HCT116 (cell line): ENCODE data around the gene RNF220. TPM values are rescaled to one million over a fixed set of nuclear protein-coding genes. Genes with fewer than 3 reads are reported as not detected.

ENCODE experiments used
- ATAC-seq: fragments of 200-7000 bp; cut with Tn5 transposase; 2 replicates; pipeline ENCODE4 v1.9.1; 2020; ENCODE audit warnings: mild to moderate bottlenecking, moderate library complexity
- BruUV-seq: library from RNA; stranded (reverse); fragments of 400-500 nt; replicated peaks from 2 replicates; lab custom pipeline; 2021; lab: Mats Ljungman, UMichigan
- CTCF ChIA-PET: fragments of 300-600 bp; sonication (Branson Sonifier 250); formaldehyde crosslinking; loops from one replicate; lab custom pipeline; 2021; ENCODE audit warnings: antibody characterized with exemption; lab: Charles Lee
- POLR2A ChIA-PET: fragments of 300-600, 350-600 bp; sonication (Branson Sonifier 250); formaldehyde crosslinking; loops from one replicate; lab custom pipeline; 2021; ENCODE audit warnings: antibody characterized with exemption; lab: Charles Lee
- RAD21 ChIA-PET, 2 experiments: fragments of 300-600 bp; sonication (Branson Sonifier 250); formaldehyde crosslinking; loops; one replicate each; lab custom pipeline; 2023; ENCODE audit warnings: low total read pairs in 2 of 2; ENCODE audit not compliant: uncharacterized antibody in 2 of 2, unreplicated experiment in 2 of 2, low non-redundant PET in 1 of 2; lab: Charles Lee
- DNase-seq: peaks from one replicate; pipeline ENCODE4 v3.0.0-alpha.2; 2010; ENCODE audit warnings: low read depth, low spot score
- H2AFZ ChIP-seq: fragments of 200-600 bp; shearing (Covaris generic), sonication (generic); 2 replicates; pipeline ENCODE4 v1.6.1; 2017; ENCODE audit warnings: low read depth, mixed run types, mixed read lengths, antibody characterized with exemption, low read length; ENCODE audit not compliant: poor library complexity, severe bottlenecking
- H3K27ac ChIP-seq: 2 replicates; pipeline ENCODE4 v1.5.1; 2012; ENCODE audit warnings: low read depth, low read length
- H3K27me3 ChIP-seq: fragments of 200-600 bp; sonication (generic); 2 replicates; pipeline ENCODE4 v1.6.1; 2016; ENCODE audit warnings: mixed run types, low read length, mixed read lengths; ENCODE audit not compliant: insufficient read depth
- H3K36me3 ChIP-seq, 2 experiments: fragments of 200-500 bp in 1 of 2; fragments of 200-600 bp in 1 of 2; sonication (Bioruptor generic) in 1 of 2; sonication (generic) in 1 of 2; 2 replicates each; pipeline versions ENCODE4 v1.5.1 to v1.6.1; 2014 to 2016; ENCODE audit warnings: low read length in 2 of 2, inconsistent platforms in 1 of 2, mixed read lengths in 1 of 2, mixed run types in 1 of 2; ENCODE audit not compliant: insufficient read depth in 2 of 2, control insufficient read depth in 1 of 2
- H3K4me1 ChIP-seq, 2 experiments: fragments of 200-600 bp in 1 of 2; sonication (generic) in 1 of 2; 2 replicates each; pipeline versions ENCODE4 v1.5.1 to v1.6.1; 2012 to 2017; ENCODE audit warnings: low read length in 2 of 2, inconsistent platforms in 1 of 2, mild to moderate bottlenecking in 1 of 2, mixed read lengths in 1 of 2, mixed run types in 1 of 2, moderate library complexity in 1 of 2; ENCODE audit not compliant: insufficient read depth in 2 of 2, control insufficient read depth in 1 of 2
- H3K4me2 ChIP-seq: fragments of 200-600 bp; sonication (generic); 2 replicates; pipeline ENCODE4 v1.6.1; 2017; ENCODE audit warnings: mixed run types, low read length, mixed read lengths
- H3K4me3 ChIP-seq, 2 experiments: fragments of 200-600 bp in 1 of 2; sonication (generic) in 1 of 2; replicated peaks in 1 of 2; 2 replicates each; pipeline ENCODE4 v1.5.1; 2011 to 2016; ENCODE audit warnings: low read length in 2 of 2, control low read depth in 1 of 2, low read depth in 1 of 2, mild to moderate bottlenecking in 1 of 2, mixed read lengths in 1 of 2, mixed run types in 1 of 2
- H3K79me2 ChIP-seq: fragments of 200-600 bp; sonication (generic); 2 replicates; pipeline ENCODE4 v1.6.1; 2017; ENCODE audit warnings: mild to moderate bottlenecking, mixed run types, low read length, moderate library complexity, mixed read lengths; ENCODE audit not compliant: insufficient read depth
- H3K9ac ChIP-seq: fragments of 200-600 bp; sonication (generic); 2 replicates; pipeline ENCODE4 v1.6.1; 2016; ENCODE audit warnings: low read length, mixed read lengths
- H3K9me2 ChIP-seq: fragments of 200-600 bp; sonication (generic), shearing (Covaris generic); 2 replicates; pipeline ENCODE4 v1.6.1; 2017; ENCODE audit warnings: mixed run types, mild to moderate bottlenecking, moderate library complexity; ENCODE audit not compliant: insufficient read depth
- H3K9me3 ChIP-seq, 2 experiments: fragments of 200-500 bp in 1 of 2; fragments of 200-600 bp in 1 of 2; sonication (Bioruptor generic) in 1 of 2; sonication (generic) in 1 of 2; 2 replicates each; pipeline ENCODE4 v1.6.1; 2014 to 2017; ENCODE audit warnings: low read length in 2 of 2, mixed read lengths in 2 of 2, inconsistent platforms in 1 of 2, low read depth in 1 of 2, mild to moderate bottlenecking in 1 of 2, mixed run types in 1 of 2, moderate library complexity in 1 of 2; ENCODE audit not compliant: control insufficient read depth in 1 of 2, insufficient read depth in 1 of 2
- H4K20me1 ChIP-seq: fragments of 200-600 bp; sonication (generic), shearing (Covaris generic); 2 replicates; pipeline ENCODE4 v1.6.1; 2017; ENCODE audit warnings: mixed run types, mild to moderate bottlenecking, moderate library complexity; ENCODE audit not compliant: insufficient read depth
- EGR1 ChIP-seq: IDR thresholded peaks from 2 replicates; pipeline ENCODE4 v1.6.1; 2012; ENCODE audit warnings: low read depth
- EZH2 ChIP-seq: fragments of 200-600 bp; sonication (generic); IDR thresholded peaks from 2 replicates; pipeline ENCODE4 v1.6.1; 2017; ENCODE audit warnings: antibody characterized with exemption, mixed run types
- RAD21 ChIP-seq: IDR thresholded peaks from 2 replicates; pipeline ENCODE4 v1.6.1; 2012; ENCODE audit warnings: low read depth, mild to moderate bottlenecking
- SIN3A ChIP-seq: IDR thresholded peaks from 2 replicates; pipeline ENCODE4 v1.6.1; 2012; ENCODE audit warnings: low read depth
- YY1 ChIP-seq: IDR thresholded peaks from 2 replicates; pipeline ENCODE4 v1.6.1; 2011; ENCODE audit warnings: low read length, low read depth, moderate library complexity, mild to moderate bottlenecking; ENCODE audit not compliant: insufficient replicate concordance; ENCODE audit errors: extremely low read depth
- ZBTB33 ChIP-seq: IDR thresholded peaks from 2 replicates; pipeline ENCODE4 v1.6.1; 2011; ENCODE audit warnings: mild to moderate bottlenecking, low read length, moderate library complexity; ENCODE audit not compliant: insufficient replicate concordance; ENCODE audit errors: extremely low read depth
- intact Hi-C: fragments of 100-400 bp; cut with micrococcal nuclease; formaldehyde crosslinking; loops from 2 replicates; pipeline ENCODE4 v1.10.0; 2022
- total RNA-seq: library from RNA; stranded (reverse); gene quantifications from one replicate; pipeline ENCODE4 v1.2.1, GENCODE V29; 2021; ENCODE audit not compliant: unreplicated experiment
- TF ChIP-seq, protein P1 (sequence below), 3 experiments: fragments of 200-600 bp in 1 of 3; sonication (generic) in 1 of 3; IDR thresholded peaks in 2 of 3; conservative IDR thresholded peaks in 1 of 3; 2 replicates each; pipeline ENCODE4 v1.5.1; 2012 to 2017; ENCODE audit warnings: low read depth in 2 of 3, low read length in 2 of 3, antibody characterized with exemption in 1 of 3, borderline replicate concordance in 1 of 3, control low read depth in 1 of 3, mild to moderate bottlenecking in 1 of 3, mixed read lengths in 1 of 3, mixed run types in 1 of 3, moderate library complexity in 1 of 3; ENCODE audit not compliant: insufficient read depth in 1 of 3

The RNF220 gene
- total RNA-seq, 1 experiment from 2014 or later = 84.5 TPM

DNA sequence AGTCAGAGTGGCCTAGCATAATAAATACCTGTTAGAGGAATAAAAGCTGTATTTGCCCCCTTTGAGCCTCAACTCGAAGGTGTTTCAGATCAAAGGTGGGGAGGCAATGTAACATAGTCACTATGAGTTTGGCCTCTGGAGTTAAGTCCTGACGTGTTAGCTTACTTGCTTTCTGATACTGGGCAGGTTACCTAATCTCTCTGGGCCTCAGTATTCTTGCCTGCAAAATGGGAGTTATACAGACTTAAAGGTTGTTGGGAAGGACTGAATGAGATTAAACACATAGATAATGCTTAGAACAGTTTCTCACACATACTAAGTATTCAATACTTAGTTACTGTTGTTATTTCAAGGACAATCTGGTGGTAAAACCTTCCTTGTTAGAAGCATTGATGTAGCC, 15.5 kb downstream of the RNF220 start:
- no TSS peak for BruUV-seq
- Histone ChIP-seq H3K4me1 (no peaks in the 10 kb centered on the region), H3K27ac (no peak overlapping the region), H4K20me1 (no peaks in the 10 kb centered on the region), H3K36me3 (no peaks in the 10 kb centered on the region), H2AFZ (no peak overlapping the region), H3K4me3 (no peak overlapping the region), H3K79me2 (no peaks in the 10 kb centered on the region), H3K4me2 (no peak overlapping the region), H3K9ac (no peak overlapping the region), H3K9me2 (no peaks in the 10 kb centered on the region), H3K9me3 (no peaks in the 10 kb centered on the region), H3K27me3 (no peaks in the 10 kb centered on the region)
- RAD21 ChIA-PET = no interaction called here
- CTCF ChIA-PET = interaction anchor here (0.8 kb wide), 1 partner anchor 11 kb away, joined by 3 read pairs; no protein-coding TSS in a partner anchor
- POLR2A ChIA-PET = no interaction called here
- TF ChIP-seq EZH2 (no peak), SIN3A (no peak), YY1 (no peak), ZBTB33 (no peak), RAD21 (no peak), EGR1 (no peak)
- TF ChIP-seq, protein P1, sequence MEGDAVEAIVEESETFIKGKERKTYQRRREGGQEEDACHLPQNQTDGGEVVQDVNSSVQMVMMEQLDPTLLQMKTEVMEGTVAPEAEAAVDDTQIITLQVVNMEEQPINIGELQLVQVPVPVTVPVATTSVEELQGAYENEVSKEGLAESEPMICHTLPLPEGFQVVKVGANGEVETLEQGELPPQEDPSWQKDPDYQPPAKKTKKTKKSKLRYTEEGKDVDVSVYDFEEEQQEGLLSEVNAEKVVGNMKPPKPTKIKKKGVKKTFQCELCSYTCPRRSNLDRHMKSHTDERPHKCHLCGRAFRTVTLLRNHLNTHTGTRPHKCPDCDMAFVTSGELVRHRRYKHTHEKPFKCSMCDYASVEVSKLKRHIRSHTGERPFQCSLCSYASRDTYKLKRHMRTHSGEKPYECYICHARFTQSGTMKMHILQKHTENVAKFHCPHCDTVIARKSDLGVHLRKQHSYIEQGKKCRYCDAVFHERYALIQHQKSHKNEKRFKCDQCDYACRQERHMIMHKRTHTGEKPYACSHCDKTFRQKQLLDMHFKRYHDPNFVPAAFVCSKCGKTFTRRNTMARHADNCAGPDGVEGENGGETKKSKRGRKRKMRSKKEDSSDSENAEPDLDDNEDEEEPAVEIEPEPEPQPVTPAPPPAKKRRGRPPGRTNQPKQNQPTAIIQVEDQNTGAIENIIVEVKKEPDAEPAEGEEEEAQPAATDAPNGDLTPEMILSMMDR (IDR thresholded peaks at IDR 0.05 in 2 of 3, conservative IDR thresholded peaks at IDR 0.05 in 1 of 3; ENCODE audit: borderline replicate concordance in 1 of 3, insufficient read depth in 1 of 3, low read depth in 2 of 3, low read length in 2 of 3) = no peak
- ATAC-seq (no peak), DNase-seq (no peak)
- intact Hi-C loops = no loop called here
